GM21367 (cell line): ENCODE results near the gene TWF2.
"Not testable (repeated sequence)": the region's sequence is repeated elsewhere in the genome, so short reads cannot be mapped to it uniquely, and the experiment has no call there.

Experiments used
- ATAC-seq: cut with Tn5 transposase; IDR thresholded peaks from one replicate; pipeline ENCODE4 v1.9.1; 2021; ENCODE audit not compliant: unreplicated experiment

Gene TWF2

DNA sequence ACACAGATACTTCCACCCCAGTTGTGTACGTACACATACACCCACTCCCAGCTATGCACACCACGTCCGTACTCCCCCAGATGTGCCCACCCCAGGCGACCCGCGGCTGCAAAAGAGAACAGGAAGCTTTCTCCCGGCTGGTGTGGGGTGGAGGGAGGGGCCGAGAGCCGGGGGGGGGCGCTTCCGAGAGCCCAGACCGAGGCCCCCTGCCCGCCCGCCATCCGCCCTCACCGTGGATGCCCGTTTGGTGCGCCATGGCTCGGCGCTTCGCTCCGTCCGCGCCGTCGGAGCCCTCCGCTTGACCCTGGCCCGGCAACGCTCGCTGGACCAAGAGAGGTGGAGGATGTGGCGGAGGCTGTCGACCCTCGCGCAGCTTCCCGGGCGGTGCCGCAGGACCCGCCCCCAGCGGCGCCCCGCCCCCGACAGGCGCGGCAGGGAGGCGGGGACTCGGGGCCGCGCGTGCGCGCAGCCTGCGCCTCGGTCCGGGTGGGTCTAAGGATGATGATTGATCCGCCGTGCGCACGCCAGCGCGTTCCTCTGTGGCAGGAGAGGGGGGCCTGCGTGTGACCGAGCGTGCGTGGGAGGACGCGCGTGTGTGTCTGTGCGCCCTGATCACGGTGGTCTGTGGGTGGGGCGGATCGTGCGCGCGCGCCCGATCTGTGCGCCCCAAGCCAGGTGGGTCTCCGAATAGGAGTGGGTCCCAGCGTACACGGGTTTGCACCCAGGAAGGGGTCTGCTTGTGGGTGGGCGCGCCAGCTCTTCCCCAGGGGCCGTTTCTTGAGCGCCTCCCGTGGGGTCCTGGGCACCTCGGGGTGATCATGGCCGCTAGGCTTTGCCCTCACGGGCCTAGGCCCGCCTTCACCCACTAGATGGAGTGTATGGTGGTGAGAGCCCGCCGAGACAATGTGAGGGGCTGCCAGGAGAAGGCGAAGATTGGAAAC, at the start of gene TWF2:
Gene TWF2 (minus strand): TSS at position 398 of the 941 bp plus-strand sequence. CDS start 142 bp downstream, at position 256.
- ATAC-seq: peak; percentile 53

GRCh38 chr3:52288674-52289073, 49.7 kb upstream of the TWF2 start:
- no peak for ATAC-seq

GRCh38 chr3:52286777-52287110, 47.8 kb upstream of the TWF2 start:
- ATAC-seq: no peak

DNA sequence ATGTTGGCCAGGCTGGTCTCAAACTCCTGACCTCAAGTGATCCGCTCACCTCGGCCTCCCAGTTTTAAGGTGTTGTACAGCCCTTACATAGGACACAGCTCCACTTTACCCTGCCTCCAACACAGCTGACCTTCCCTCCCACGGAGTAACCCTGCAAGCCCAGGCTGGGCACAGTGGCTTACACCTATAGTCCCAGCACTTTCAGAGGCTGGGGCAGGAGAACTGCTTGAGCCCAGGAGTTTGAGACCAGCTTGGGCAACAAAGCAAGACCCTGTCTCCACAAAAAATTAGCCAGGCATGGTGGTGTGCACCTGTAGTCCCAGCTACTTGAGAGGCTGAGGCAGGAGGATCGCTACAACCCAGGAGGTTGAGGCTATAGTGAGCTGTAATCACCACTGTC, 45.1 kb upstream of the TWF2 start:
- ATAC-seq: not testable (repeated sequence)

DNA sequence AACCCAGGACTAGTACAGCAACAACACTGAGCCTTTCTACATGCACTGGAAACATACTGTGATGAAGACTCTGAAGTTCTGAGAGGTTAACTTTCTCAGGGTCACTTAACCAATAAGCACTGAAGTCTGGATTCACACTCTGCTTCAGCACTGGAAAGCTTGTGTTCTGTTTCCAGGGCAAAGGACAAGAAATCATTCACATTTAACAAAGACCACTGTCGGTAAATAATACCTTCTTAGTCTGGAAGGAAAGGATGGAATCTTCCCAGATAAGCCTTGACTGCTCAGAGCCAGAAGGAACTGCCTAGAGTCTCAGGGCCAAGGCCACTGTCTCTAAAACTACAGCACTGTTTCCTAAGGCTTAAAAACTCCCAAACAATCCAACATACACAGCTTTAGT, 44.3 kb upstream of the TWF2 start:
- no peak for ATAC-seq

DNA sequence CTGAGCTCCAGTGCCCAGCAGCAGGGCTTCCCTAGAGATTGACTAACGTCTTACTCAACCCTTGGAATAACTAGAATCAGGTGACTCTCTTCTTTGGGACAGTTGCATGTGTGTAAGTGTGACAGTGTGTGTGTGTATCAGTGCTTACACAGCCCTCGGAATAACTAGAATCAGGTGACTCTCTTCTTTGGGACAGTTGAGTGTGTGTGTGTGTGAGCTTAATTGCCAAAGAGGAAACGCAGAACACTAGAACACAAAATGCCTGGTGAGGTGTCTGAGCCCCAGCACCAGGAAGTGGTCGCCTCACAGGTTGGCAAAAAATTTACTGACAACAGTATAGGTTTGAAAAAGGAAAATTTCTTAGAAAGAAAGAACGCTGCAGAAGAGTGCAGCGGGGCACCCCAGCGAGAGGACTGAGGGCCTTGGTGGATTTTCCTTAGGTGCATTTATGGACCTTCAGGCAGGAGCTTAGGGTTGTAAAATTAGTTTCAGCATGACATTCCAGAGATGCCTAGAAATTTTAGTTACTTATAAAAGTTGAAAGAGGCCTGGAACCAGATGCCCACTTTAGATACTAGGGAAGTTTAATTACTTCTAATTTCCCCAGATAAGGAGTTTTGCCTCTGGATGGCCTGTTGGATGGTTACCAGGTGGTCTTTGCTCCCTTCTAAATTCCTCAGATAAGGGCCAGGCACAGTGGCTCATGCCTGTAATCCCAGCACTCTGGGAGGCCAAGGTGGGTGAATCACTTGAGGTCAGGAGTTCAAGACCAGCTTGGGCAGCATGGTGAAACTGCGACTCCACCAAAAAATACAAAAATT, 43.2 kb upstream of the TWF2 start:
- no peak for ATAC-seq

DNA sequence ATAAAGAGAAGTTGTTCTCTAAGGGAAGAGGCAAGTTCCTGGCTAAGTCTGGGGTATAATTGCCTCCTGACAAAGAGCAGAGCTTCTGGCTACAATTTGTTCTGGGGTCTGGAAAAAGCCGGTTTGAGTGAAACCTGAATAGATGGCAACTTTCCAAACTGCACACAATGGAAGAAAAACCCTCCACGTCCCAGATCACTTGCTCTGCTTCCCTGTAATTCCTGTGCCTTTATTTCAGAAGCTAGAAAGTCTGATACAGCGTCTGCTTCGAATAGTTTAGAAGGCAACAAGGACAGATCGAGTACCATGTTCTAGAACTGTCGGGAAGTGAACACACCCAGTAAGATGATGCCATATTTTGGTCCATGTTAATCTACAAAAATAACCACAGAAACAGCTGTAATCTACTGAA, 41.1 kb upstream of the TWF2 start:
- ATAC-seq: no peak

- no peak for ATAC-seq
Measured at GRCh38 chr3:52279596-52279995, 40.6 kb upstream of the TWF2 start.

- peak; percentile 70 for ATAC-seq
Measured at GRCh38 chr3:52278510-52279069, 39.6 kb upstream of the TWF2 start, which contains the start of gene WDR82. TSS of gene WDR82 (minus strand) at chr3:52278649. CDS start at chr3:52278361, 288 bp downstream.

GRCh38 chr3:52277972-52278509, 39.1 kb upstream of the TWF2 start:
- ATAC-seq: peak; percentile 43

- peak; percentile 34 for ATAC-seq
Measured at GRCh38 chr3:52277071-52277964, 38.4 kb upstream of the TWF2 start.

GRCh38 chr3:52274781-52275180, 35.8 kb upstream of the TWF2 start:
- ATAC-seq: not testable (repeated sequence)

GRCh38 chr3:52272831-52273230, 33.9 kb upstream of the TWF2 start:
- no peak for ATAC-seq

DNA sequence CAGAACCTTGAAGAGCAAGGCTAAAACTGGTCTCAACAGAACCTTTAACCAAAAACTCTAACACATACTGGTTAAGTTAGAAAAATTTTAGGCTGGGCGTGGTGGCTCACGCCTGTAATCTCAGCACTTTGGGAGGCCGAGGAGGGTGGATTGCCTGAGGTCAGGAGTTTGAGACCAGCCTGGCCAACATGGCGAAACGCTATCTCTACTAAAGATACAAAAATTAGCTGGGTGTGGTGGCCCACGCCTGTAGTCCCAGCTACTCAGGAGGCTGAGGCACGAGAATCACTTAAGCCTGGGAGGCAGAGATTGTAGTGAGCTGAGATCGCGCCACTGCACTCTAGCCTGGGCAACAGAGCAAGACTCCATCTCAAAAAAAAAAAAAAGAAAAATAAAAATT, 33.2 kb upstream of the TWF2 start:
- not testable (repeated sequence) for ATAC-seq

DNA sequence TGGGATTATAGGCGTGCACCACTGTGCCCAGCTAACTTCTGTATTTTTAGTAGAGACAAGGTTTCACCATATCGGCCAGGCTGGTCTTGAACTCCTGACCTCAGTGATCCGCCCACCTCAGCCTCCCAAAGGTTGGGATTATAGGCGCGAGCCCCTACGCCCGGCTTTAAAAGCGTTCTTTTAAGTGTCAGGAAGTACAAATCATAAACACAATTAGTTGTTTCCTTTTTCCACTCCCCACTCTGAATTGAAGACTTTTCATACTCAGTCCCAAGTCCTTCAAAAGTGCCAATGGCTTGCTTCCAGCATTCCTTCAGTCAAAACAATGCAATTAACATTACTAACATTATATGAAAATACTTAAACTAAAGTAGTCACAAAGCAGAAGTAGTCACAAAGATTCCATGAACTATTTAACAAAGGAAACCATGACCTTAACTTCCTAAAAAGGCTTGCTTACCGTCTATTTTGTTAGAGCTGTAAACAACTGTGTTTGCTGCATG, 31.3 kb upstream of the TWF2 start:
- no peak for ATAC-seq

DNA sequence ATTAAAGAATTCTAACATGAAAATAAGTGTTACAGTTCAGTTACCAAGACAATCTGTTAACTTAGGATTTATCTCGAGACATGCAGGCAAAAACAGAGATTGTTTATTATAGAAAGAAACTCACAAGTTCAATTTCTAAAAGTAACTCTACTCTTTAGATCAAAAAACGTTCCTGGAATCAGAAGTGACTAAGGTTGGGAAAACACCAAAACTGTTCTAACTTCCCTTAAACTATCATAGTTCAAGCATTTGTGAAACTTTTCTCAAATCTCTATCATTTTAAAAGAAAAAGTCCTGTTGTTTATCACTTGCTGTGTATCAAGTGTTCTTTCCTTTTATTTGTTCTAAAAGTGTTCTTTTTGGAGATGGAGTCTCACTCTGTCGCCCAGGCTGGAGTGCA, 30.8 kb upstream of the TWF2 start:
- ATAC-seq: no peak

DNA sequence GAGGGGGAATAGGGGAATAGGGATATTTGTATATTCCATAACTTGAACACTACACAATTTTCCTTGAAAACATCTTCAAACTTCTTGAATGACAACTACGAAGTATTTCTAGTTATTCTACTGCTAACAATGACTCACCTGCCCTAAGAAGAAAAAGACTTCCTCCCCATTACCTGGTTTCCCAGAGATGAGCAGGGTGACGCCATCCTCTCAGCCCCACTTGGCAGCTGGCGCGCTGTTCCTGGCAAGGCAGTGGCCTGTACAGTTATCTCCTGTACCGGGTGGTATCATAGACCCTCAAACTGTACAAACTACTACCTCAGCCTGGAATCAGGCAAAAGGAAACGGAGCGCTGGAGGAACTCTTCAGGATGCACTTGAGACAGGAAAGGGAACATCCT, 29.1 kb upstream of the TWF2 start:
- no peak for ATAC-seq

- ATAC-seq: no peak
Measured at GRCh38 chr3:52265387-52265786, 26.4 kb upstream of the TWF2 start.

- ATAC-seq: no peak
Measured at GRCh38 chr3:52262447-52262846, 23.5 kb upstream of the TWF2 start.

- no peak for ATAC-seq
Measured at GRCh38 chr3:52259448-52259847, 20.5 kb upstream of the TWF2 start.
